SJCRH30 (cell line): ENCODE data around the gene RPS8. TPM values are rescaled to one million over a fixed set of nuclear protein-coding genes. Genes with fewer than 3 reads are reported as not detected.

Source experiments
- total RNA-seq: library from RNA; depleted of rRNA; stranded (reverse); fragments of >200 nt; shearing (Covaris generic); gene quantifications from 2 replicates; pipeline ENCODE4 v1.2.3, GENCODE V29; 2014; rRNA removed

Gene RPS8
- total RNA-seq, 1 experiment from 2014 or later: 3,167 TPM

Other genes starting within 250 kb of the RPS8 start
- 1.6 and 2.3 TPM in 2 replicates for gene TMEM53, start 101.1 kb upstream of the RPS8 start, total RNA-seq
- gene ARMH1, start 100.8 kb upstream of the RPS8 start, total RNA-seq: not detected in 2 replicates
- gene RNU5D-1, start 44.4 kb upstream of the RPS8 start, total RNA-seq: not detected in 2 replicates
- gene KIF2C, start 35.7 kb upstream of the RPS8 start, total RNA-seq: 120 and 124 TPM in 2 replicates
- not detected in 2 replicates for gene BEST4, start 12.6 kb downstream of the RPS8 start, total RNA-seq
- 8.0 and 11.4 TPM in 2 replicates for gene PLK3, start 24.8 kb downstream of the RPS8 start, total RNA-seq
- not detected in 2 replicates for gene DYNLT4, start 31.8 kb downstream of the RPS8 start, total RNA-seq
- gene BTBD19, start 33.0 kb downstream of the RPS8 start, total RNA-seq: 0.43 and 1.4 TPM in 2 replicates
- gene PTCH2, start 67.7 kb downstream of the RPS8 start, total RNA-seq: 1.3 and 1.8 TPM in 2 replicates
- 40.1 TPM in 2 replicates for gene EIF2B3, start 211.1 kb downstream of the RPS8 start, total RNA-seq
- gene HECTD3, start 235.8 kb downstream of the RPS8 start, total RNA-seq: 19.6 and 21.3 TPM in 2 replicates
- gene UROD, start 236.7 kb downstream of the RPS8 start, total RNA-seq: 116 and 131 TPM in 2 replicates